HUDEP-2 (cell line): Measurements from ENCODE around the gene ASMTL.
"Not testable (repeated sequence)": the region's sequence is repeated elsewhere in the genome, so short reads cannot be mapped to it uniquely, and the experiment has no call there.

Source experiments
- DNase-seq, 76 experiments: peaks; one replicate each; lab custom pipeline; 2025; ENCODE audit not compliant: unreplicated experiment in 76 of 76; lab: John Stamatoyannopoulos, UW

ASMTL gene

GRCh38 chrX:1452516-1453394 lies at the start of gene ASMTL:
Gene ASMTL, minus strand, starts transcription at chrX:1452909. Its CDS starts 69 bp downstream, at chrX:1452840.
- no peak for DNase-seq

GRCh38 chrX:1502241-1502640 lies 49.5 kb upstream of the ASMTL start:
- DNase-seq: no peak

GRCh38 chrX:1500701-1501624 lies 48.3 kb upstream of the ASMTL start:
- DNase-seq: no peak

GRCh38 chrX:1496076-1496475 lies 43.4 kb upstream of the ASMTL start:
- DNase-seq: no peak

GRCh38 chrX:1493877-1494510 lies 41.3 kb upstream of the ASMTL start:
- DNase-seq: no peak

- no peak for DNase-seq
Measured at GRCh38 chrX:1493412-1493811, 40.7 kb upstream of the ASMTL start.

- no peak for DNase-seq
Measured at GRCh38 chrX:1492421-1493012, 39.8 kb upstream of the ASMTL start.

- DNase-seq: no peak
Measured at GRCh38 chrX:1491851-1492349, 39.2 kb upstream of the ASMTL start.

GRCh38 chrX:1491248-1491647 lies 38.5 kb upstream of the ASMTL start:
- not testable (repeated sequence) for DNase-seq

GRCh38 chrX:1490723-1491122 lies 38.0 kb upstream of the ASMTL start:
- not testable (repeated sequence) for DNase-seq

- DNase-seq: not testable (repeated sequence)
Measured at GRCh38 chrX:1489354-1489753, 36.6 kb upstream of the ASMTL start.

GRCh38 chrX:1488745-1489144 lies 36.0 kb upstream of the ASMTL start:
- DNase-seq: no peak

- no peak for DNase-seq
Measured at GRCh38 chrX:1488141-1488540, 35.4 kb upstream of the ASMTL start.

GRCh38 chrX:1487401-1487800 lies 34.7 kb upstream of the ASMTL start:
- no peak for DNase-seq

GRCh38 chrX:1486749-1487361 lies 34.1 kb upstream of the ASMTL start:
- no peak for DNase-seq

- no peak for DNase-seq
Measured at GRCh38 chrX:1486177-1486576, 33.5 kb upstream of the ASMTL start.

GRCh38 chrX:1485033-1485432 lies 32.3 kb upstream of the ASMTL start:
- no peak for DNase-seq

- no peak for DNase-seq
Measured at GRCh38 chrX:1484638-1485019, 31.9 kb upstream of the ASMTL start.

GRCh38 chrX:1483843-1484637 lies 31.3 kb upstream of the ASMTL start:
- no peak for DNase-seq
